Measurements from ENCODE around the gene RHNO1.

RHNO1 gene

GRCh38 chr12:2930865-2931264 lies 53.8 kb downstream of the RHNO1 start:
- Histone ChIP-seq H3K27ac (no peak overlapping the region), H3K36me3 (ENCODE audit: insufficient read depth, low read length) (peaks cover 57% of the 10 kb centered on the region), H3K9ac (ENCODE audit: insufficient read length) (no peak overlapping the region), H3K9me3 (ENCODE audit: low read depth, low read length) (no peaks in the 10 kb centered on the region), H3K4me3 (no peak overlapping the region)
- DNase-seq (ENCODE audit: low read depth, low spot score) = no peak
- TF ChIP-seq POLR2AphosphoS5 (IDR thresholded peaks at IDR 0.05; ENCODE audit: borderline replicate concordance, low read depth, low read length) (no peak), FOXP2 (optimal IDR thresholded peaks at IDR 0.05; ENCODE audit: control extremely low read depth, extremely low read length, insufficient read depth) (no peak), EZH2 (IDR thresholded peaks at IDR 0.05) (no peak)

DNA sequence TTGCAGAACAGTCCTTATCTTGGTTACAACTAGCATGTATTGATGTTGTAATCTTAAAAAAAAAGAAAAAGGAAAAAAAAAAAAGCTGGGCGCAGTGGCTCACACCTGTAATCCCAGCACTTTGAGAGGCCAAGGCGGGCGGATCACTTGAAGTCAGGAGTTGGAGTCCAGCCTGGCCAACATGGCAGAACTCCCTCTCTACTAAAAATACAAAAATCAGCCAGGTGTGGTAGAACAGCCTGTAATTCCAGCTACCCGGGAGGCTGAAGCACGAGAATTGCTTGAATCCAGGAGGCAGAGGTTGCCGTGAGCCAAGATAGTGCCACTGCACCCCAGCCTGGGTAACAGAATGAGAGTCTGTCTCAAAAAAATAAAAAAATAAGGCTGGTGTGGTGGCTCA lies 56.6 kb downstream of the RHNO1 start:
- H3K9me3 ChIP-seq (ENCODE audit: low read depth, low read length) = no peaks in the 10 kb centered on the region
- no peak for TF ChIP-seq FOXP2 (optimal IDR thresholded peaks at IDR 0.05; ENCODE audit: control extremely low read depth, extremely low read length, insufficient read depth)
- no peak for TF ChIP-seq EZH2 (IDR thresholded peaks at IDR 0.05)
- no peak for TF ChIP-seq POLR2AphosphoS5 (IDR thresholded peaks at IDR 0.05; ENCODE audit: borderline replicate concordance, low read depth, low read length)
- H3K36me3 ChIP-seq (ENCODE audit: insufficient read depth, low read length) = peaks cover 51% of the 10 kb centered on the region
- H3K9ac ChIP-seq (ENCODE audit: insufficient read length) = no peak overlapping the region
- no peak overlapping the region for H3K4me3 ChIP-seq
- H3K27ac ChIP-seq = no peak overlapping the region
- DNase-seq (ENCODE audit: low read depth, low spot score) = no peak

- no peaks in the 10 kb centered on the region for H3K9me3 ChIP-seq (ENCODE audit: low read depth, low read length)
- TF ChIP-seq EZH2 (IDR thresholded peaks at IDR 0.05) (no peak), FOXP2 (optimal IDR thresholded peaks at IDR 0.05; ENCODE audit: control extremely low read depth, extremely low read length, insufficient read depth) (no peak), POLR2AphosphoS5 (IDR thresholded peaks at IDR 0.05; ENCODE audit: borderline replicate concordance, low read depth, low read length) (no peak)
- H3K4me3 ChIP-seq = no peak overlapping the region
- no peak overlapping the region for H3K9ac ChIP-seq (ENCODE audit: insufficient read length)
- peaks cover 54% of the 10 kb centered on the region for H3K36me3 ChIP-seq (ENCODE audit: insufficient read depth, low read length)
- peak overlapping the region; percentile 21; the same call in 1 of the 2 replicates for H3K27ac ChIP-seq
- no peak for DNase-seq (ENCODE audit: low read depth, low spot score)
Observed at GRCh38 chr12:2934371-2934770, 57.3 kb downstream of the RHNO1 start.

- H3K36me3 ChIP-seq (ENCODE audit: insufficient read depth, low read length) = peaks cover 54% of the 10 kb centered on the region
Observed at GRCh38 chr12:2936301-2936700, 59.3 kb downstream of the RHNO1 start.

DNA sequence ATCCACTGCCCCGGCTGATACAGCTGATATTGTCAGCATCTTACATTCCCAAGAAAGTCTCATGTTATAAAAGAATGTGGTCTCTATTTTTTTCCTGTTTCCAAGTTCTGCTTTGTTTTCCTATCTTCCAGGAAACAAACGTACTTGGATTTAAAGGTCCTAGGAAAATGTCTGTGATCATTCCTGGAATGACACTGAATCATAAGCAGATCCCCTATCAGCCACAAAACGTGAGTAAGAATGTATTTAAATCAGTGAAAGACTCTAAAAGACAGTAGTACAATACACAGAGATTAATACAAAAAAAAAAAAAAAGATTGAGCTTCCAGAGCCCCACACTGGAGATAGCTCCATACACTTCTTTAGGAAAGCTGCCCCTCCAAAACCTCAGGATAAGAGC lies 60.5 kb downstream of the RHNO1 start:
- no peaks in the 10 kb centered on the region for H3K9me3 ChIP-seq (ENCODE audit: low read depth, low read length)
- H3K4me3 ChIP-seq = no peak overlapping the region
- TF ChIP-seq EZH2 (IDR thresholded peaks at IDR 0.05) (no peak), FOXP2 (optimal IDR thresholded peaks at IDR 0.05; ENCODE audit: control extremely low read depth, extremely low read length, insufficient read depth) (no peak), POLR2AphosphoS5 (IDR thresholded peaks at IDR 0.05; ENCODE audit: borderline replicate concordance, low read depth, low read length) (no peak)
- no peak for DNase-seq (ENCODE audit: low read depth, low spot score)
- H3K36me3 ChIP-seq (ENCODE audit: insufficient read depth, low read length) = peaks cover 43% of the 10 kb centered on the region
- H3K9ac ChIP-seq (ENCODE audit: insufficient read length) = no peak overlapping the region
- H3K27ac ChIP-seq = no peak overlapping the region

More at GRCh38 chr12:2936301-2936700, 59.3 kb downstream of the RHNO1 start:
- H3K9me3 ChIP-seq (ENCODE audit: low read depth, low read length) = no peaks in the 10 kb centered on the region
- TF ChIP-seq POLR2AphosphoS5 (IDR thresholded peaks at IDR 0.05; ENCODE audit: borderline replicate concordance, low read depth, low read length) (no peak), FOXP2 (optimal IDR thresholded peaks at IDR 0.05; ENCODE audit: control extremely low read depth, extremely low read length, insufficient read depth) (no peak), EZH2 (IDR thresholded peaks at IDR 0.05) (no peak)
- H3K4me3 ChIP-seq = no peak overlapping the region
- no peak for DNase-seq (ENCODE audit: low read depth, low spot score)
- no peak overlapping the region for H3K27ac ChIP-seq
- no peak overlapping the region for H3K9ac ChIP-seq (ENCODE audit: insufficient read length)
